Kidney (tissue), 14 donors: ENCODE measurements around the gene MRPS9. TPM values are rescaled to one million over a fixed set of nuclear protein-coding genes. Genes with fewer than 3 reads are reported as not detected.

Experiments
- DNase-seq, 5 donors: peaks; one replicate each; pipeline ENCODE4 v3.0.0-alpha.2; 2013 to 2020
- FAIRE-seq: peaks from 2 replicates; lab custom pipeline; 2012; peaks lifted over from hg19 to GRCh38; lab: Jason Lieb, UNC
- H3K27ac ChIP-seq, 2 donors: one replicate each; pipeline ENCODE4 v1.7.0; 2013; ENCODE audit warnings: low read depth in 2 of 2, low read length in 2 of 2, inconsistent platforms in 1 of 2
- H3K27me3 ChIP-seq: one replicate; pipeline ENCODE4 v1.7.1; 2013; ENCODE audit warnings: low read length, inconsistent platforms; ENCODE audit not compliant: control insufficient read depth, insufficient read depth
- H3K36me3 ChIP-seq, 3 donors: one replicate each; pipeline versions ENCODE4 v1.7.0 to v1.7.1; 2013; ENCODE audit warnings: low read length in 3 of 3, control low read depth in 1 of 3, inconsistent platforms in 1 of 3; ENCODE audit not compliant: insufficient read depth in 3 of 3, control insufficient read depth in 2 of 3
- H3K4me1 ChIP-seq, 3 donors: one replicate each; pipeline versions ENCODE4 v1.7.0 to v1.7.1; 2013; ENCODE audit warnings: low read length in 3 of 3, inconsistent platforms in 1 of 3, low read depth in 1 of 3; ENCODE audit not compliant: control insufficient read depth in 2 of 3, insufficient read depth in 2 of 3
- H3K4me3 ChIP-seq, 3 donors: one replicate each; pipeline versions ENCODE4 v1.7.0 to v1.8.1; 2013; ENCODE audit warnings: low read length in 3 of 3, control low read depth in 1 of 3, inconsistent platforms in 1 of 3
- H3K9ac ChIP-seq, 3 donors: one replicate each; pipeline versions ENCODE4 v1.7.0 to v1.7.1; 2013; ENCODE audit warnings: low read length in 3 of 3, control low read depth in 1 of 3, inconsistent platforms in 1 of 3
- H3K9me3 ChIP-seq, 3 donors: one replicate each; pipeline versions ENCODE4 v1.7.0 to v1.7.1; 2013; ENCODE audit warnings: low read length in 3 of 3, control low read depth in 1 of 3, inconsistent platforms in 1 of 3; ENCODE audit not compliant: control insufficient read depth in 2 of 3, insufficient read depth in 1 of 3
- intact Hi-C: fragments of 100-400 bp; cut with DNase I; formaldehyde crosslinking; loops from one replicate; pipeline ENCODE4 v1.11.1; 2022
- polyA plus RNA-seq: library from polyadenylated mRNA; stranded (reverse); fragments of 350-450 nt; fragmentation: Illumina TruSeq; extraction: RNeasy Lipid Tissue Mini Kit (QIAGEN cat#74804); gene quantifications from one replicate; pipeline ENCODE4 v1.2.3, GENCODE V29; 2014; ENCODE audit warnings: low read depth, low replicate concordance; ENCODE audit not compliant: insufficient read depth
- total RNA-seq: library from RNA; stranded (reverse); fragmentation: NEBNext Ultra II Directional; extraction: Animal tissue kit (Norgen Biotek cat#: 25700); gene quantifications from one replicate; pipeline ENCODE4 v1.2.1, GENCODE V29; 2021
- TF ChIP-seq, protein P1 (sequence below): IDR thresholded peaks from 3 replicates; pipeline ENCODE4 v1.5.1; 2012; ENCODE audit warnings: mild to moderate bottlenecking, moderate library complexity, borderline replicate concordance; ENCODE audit not compliant: insufficient read depth; ENCODE audit errors: extremely low read depth
- donor health status: control.
- donor health status: control.
- donor health status: control.
- donor health status: control.
- donor health status: control.
- donor health status: DM: yes; HTN: yes; CAD: no.
- donor health status: Normal renal cell carcinoma (clear cell type).

Gene MRPS9
- total and polyA plus RNA-seq, 2 donors from 2014 or later = 23.3 to 60.9 TPM

DNA sequence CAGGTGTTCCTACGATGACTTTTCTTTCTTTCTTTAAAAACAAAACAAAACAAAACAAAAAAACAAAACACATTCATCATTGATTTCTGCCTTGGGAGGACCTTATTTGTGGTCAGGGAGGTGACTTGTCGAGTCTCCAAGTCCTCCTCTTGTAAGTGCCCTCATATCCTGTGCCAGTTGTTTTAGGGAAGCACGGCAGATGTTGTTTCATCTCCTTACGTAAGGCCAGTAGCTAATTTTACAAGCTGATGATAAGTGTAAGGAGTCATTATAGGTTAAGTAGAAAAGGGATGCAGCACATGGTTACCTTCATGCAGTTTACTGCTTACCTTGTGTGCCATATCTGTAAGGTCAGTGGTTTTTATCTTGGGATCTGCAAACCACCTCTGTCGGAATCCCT lies 52.2 kb downstream of the MRPS9 start:
- Histone ChIP-seq H3K9ac (no peak overlapping the region), H3K4me3 (no peak overlapping the region), H3K36me3 (peaks cover 0 to 2% (median 0%) of the 10 kb centered on the region in 3 donors), H3K27ac (no peak overlapping the region), H3K27me3 (no peaks in the 10 kb centered on the region), H3K9me3 (no peaks in the 10 kb centered on the region), H3K4me1 (no peaks in the 10 kb centered on the region)
- no peak for FAIRE-seq
- TF ChIP-seq, protein P1, sequence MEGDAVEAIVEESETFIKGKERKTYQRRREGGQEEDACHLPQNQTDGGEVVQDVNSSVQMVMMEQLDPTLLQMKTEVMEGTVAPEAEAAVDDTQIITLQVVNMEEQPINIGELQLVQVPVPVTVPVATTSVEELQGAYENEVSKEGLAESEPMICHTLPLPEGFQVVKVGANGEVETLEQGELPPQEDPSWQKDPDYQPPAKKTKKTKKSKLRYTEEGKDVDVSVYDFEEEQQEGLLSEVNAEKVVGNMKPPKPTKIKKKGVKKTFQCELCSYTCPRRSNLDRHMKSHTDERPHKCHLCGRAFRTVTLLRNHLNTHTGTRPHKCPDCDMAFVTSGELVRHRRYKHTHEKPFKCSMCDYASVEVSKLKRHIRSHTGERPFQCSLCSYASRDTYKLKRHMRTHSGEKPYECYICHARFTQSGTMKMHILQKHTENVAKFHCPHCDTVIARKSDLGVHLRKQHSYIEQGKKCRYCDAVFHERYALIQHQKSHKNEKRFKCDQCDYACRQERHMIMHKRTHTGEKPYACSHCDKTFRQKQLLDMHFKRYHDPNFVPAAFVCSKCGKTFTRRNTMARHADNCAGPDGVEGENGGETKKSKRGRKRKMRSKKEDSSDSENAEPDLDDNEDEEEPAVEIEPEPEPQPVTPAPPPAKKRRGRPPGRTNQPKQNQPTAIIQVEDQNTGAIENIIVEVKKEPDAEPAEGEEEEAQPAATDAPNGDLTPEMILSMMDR = no peak
- DNase-seq = no peak
- intact Hi-C loops = no loop called here

DNA sequence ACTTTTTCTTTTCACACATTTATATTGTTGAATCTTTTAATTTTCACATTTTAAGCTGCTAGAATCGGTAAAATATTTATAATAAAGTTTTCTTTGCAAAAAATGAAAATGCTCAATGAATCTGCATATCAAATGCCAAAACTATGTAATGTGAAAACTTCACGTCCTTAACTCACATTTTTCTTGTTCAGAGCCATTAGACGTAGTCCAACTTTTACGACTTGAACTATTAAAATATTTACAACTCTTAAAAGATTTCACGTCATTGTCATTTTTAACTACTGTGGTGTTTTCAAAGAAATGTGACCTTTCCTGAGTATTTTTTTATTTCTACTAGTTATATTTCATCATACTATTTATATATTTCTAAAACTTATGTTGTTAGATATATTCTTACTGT lies 54.9 kb downstream of the MRPS9 start:
- H3K27ac ChIP-seq = no peak overlapping the region
- FAIRE-seq = peak; percentile 30
- intact Hi-C loops = no loop called here
- H3K4me1 ChIP-seq = no peaks in the 10 kb centered on the region
- TF ChIP-seq, protein P1 = no peak
- H3K36me3 ChIP-seq = peaks cover 0 to 5% (median 3%) of the 10 kb centered on the region in 3 donors
- no peaks in the 10 kb centered on the region for H3K9me3 ChIP-seq
- no peaks in the 10 kb centered on the region for H3K27me3 ChIP-seq
- DNase-seq = no peak
- no peak overlapping the region for H3K9ac ChIP-seq
- H3K4me3 ChIP-seq = no peak overlapping the region

DNA sequence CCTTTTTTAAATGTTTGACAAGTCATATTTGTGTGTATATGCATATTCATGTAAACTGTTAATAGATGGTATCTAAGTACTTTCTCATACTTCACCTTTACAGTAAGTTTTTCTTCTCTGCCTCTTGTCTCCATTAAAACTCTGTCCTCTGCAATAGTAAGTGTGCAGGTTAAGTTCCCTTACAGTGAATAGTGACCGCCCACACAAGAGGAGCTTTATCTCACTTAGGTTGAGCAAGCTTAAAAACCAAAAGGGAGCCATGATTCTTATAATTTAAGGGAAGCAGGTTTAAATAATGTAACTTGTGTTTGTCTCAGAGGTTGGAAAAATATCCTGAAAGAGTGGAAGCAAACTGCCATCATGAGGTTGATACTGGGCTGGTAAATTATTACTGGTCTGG lies 61.3 kb downstream of the MRPS9 start:
- Histone ChIP-seq H3K27ac (no peak overlapping the region), H3K4me1 (no peaks in the 10 kb centered on the region), H3K4me3 (no peak overlapping the region), H3K36me3 (peaks cover 3 to 12% (median 5%) of the 10 kb centered on the region in 3 donors), H3K27me3 (no peaks in the 10 kb centered on the region), H3K9me3 (no peaks in the 10 kb centered on the region), H3K9ac (no peak overlapping the region)
- DNase-seq (no peak), FAIRE-seq (no peak)
- TF ChIP-seq, protein P1 = no peak
- intact Hi-C loops = no loop called here
